AG09309 (cell line): ENCODE measurements around the gene ETV6.

ENCODE experiments used
- DNase-seq: peaks from one replicate; pipeline ENCODE4 v3.0.0-alpha.2; 2010; ENCODE audit warnings: low read depth
- H3K4me3 ChIP-seq: 2 replicates; pipeline ENCODE4 v1.5.1; 2011; ENCODE audit warnings: mild to moderate bottlenecking, low read depth, low read length, moderate library complexity; ENCODE audit not compliant: control insufficient read depth
- TF ChIP-seq, protein P1 (sequence below): IDR thresholded peaks from 2 replicates; pipeline ENCODE4 v1.5.1; 2011; ENCODE audit warnings: mild to moderate bottlenecking, low read depth, low read length, inconsistent platforms; ENCODE audit not compliant: insufficient read depth, control insufficient read depth; ENCODE audit errors: missing control alignments

ETV6 gene

DNA sequence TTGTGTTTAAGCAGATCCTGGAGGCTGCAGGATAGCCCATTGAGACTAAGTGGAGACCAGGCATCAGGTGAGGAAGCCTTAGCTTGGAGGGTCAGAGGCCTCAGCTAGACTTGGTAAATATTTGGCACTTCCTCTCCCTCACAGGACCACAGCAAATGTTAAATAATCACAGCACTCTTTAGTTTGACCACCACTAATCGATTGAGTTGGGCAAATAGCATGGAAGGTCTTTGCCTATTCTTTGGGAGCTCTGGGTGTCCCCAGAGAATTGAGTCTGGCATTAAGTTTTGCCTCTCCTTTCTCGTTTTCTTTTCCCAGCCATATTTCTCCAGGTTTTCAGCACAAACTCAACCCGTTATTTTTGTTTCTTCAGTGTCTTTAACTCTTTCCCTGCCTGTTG, 61.4 kb downstream of the ETV6 start:
- no peak for DNase-seq
- H3K4me3 ChIP-seq = no peak overlapping the region
- TF ChIP-seq, protein P1, sequence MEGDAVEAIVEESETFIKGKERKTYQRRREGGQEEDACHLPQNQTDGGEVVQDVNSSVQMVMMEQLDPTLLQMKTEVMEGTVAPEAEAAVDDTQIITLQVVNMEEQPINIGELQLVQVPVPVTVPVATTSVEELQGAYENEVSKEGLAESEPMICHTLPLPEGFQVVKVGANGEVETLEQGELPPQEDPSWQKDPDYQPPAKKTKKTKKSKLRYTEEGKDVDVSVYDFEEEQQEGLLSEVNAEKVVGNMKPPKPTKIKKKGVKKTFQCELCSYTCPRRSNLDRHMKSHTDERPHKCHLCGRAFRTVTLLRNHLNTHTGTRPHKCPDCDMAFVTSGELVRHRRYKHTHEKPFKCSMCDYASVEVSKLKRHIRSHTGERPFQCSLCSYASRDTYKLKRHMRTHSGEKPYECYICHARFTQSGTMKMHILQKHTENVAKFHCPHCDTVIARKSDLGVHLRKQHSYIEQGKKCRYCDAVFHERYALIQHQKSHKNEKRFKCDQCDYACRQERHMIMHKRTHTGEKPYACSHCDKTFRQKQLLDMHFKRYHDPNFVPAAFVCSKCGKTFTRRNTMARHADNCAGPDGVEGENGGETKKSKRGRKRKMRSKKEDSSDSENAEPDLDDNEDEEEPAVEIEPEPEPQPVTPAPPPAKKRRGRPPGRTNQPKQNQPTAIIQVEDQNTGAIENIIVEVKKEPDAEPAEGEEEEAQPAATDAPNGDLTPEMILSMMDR = no peak

DNA sequence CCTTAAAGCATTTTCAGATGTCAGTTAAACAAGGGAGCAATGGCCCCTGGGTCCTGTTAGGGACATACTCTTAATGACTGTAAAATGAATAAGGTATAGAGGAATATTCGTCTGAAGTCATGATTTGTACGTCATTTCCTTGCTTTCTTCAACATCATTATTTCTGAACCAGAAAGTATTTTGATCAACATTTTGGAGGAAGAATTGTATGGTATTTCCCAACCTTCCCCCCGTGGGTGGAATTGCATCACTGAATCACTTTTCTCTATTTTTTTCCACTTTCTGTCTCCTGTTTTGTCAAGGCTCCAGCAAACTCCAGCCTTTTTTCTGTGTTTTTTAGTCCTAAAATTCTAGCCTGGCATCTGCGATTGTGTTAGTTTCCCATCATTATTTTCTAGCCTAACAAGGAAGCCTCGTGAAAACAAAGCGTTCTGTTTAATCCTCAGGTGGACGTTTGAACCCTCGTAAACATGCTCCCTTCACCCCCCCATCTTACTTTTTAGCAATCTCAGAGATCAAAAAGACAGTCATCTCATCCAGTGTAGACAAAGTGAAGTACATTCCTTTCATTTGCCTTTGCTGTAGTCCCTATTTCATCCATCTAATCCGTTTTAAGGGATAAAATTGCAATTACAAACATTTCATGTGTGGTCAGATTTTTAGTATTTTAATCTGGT, 62.3 kb downstream of the ETV6 start:
- TF ChIP-seq, protein P1 = no peak
- no peak for DNase-seq
- H3K4me3 ChIP-seq = no peak overlapping the region

DNA sequence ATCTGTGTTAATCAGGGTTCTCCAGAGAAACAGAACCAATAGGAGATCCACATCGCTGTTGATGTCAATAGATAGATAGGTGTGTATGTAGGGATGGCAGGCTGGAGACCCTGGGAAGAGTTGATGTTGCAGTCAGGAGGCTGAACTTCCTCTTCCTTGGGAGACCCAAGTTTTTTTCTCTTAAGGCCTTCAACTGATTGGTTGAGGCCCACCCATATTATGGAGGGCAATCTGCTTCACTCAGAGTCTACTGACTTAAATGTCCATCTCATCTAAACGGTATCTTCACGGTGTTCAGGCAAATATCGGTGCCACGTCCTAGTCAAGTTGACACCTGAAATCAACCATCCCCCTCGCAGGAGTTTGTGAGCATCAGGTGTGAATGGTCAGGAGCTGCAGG, 63.0 kb downstream of the ETV6 start:
- DNase-seq = no peak
- TF ChIP-seq, protein P1 = no peak
- no peak overlapping the region for H3K4me3 ChIP-seq

DNA sequence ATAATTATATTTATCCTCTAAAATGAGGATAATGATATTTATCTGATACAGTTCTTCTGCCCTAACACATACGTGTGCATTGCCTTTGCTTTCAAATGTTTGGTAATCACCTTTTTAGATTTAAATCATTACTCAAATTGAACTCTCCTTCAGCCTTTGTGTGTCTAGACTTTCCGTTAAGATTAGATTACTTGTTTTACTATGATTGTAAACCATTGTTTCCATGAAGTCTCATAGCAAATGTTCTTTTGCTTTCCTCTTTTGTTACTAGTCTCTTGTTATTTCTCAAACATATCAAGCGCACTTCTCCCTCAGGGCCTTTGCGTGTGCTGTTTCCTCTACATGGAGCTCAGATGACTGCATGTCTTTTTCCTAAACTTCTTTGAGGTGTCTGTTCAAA, 63.7 kb downstream of the ETV6 start:
- TF ChIP-seq, protein P1 = no peak
- no peak overlapping the region for H3K4me3 ChIP-seq
- DNase-seq = no peak

DNA sequence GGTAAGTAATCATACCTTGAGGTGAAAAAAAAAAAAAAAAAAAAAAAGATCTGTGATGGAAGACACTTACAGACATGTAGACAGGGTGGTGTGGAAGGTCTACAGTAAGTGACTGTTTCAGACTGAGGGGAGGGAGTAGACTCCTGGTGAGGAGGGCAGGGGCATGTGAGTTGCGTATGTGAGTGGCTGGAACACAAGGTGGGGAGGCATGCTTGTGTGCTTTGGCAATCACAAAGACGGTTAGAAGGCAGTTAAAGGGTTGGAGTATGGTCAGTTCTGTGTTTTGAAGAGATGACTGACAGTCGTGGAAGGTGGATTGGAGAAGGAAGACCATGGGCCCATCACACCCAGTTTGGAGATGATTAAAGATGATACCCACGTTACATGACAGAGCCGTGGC, 65.2 kb downstream of the ETV6 start:
- TF ChIP-seq, protein P1 = no peak
- no peak overlapping the region for H3K4me3 ChIP-seq
- DNase-seq = no peak

DNA sequence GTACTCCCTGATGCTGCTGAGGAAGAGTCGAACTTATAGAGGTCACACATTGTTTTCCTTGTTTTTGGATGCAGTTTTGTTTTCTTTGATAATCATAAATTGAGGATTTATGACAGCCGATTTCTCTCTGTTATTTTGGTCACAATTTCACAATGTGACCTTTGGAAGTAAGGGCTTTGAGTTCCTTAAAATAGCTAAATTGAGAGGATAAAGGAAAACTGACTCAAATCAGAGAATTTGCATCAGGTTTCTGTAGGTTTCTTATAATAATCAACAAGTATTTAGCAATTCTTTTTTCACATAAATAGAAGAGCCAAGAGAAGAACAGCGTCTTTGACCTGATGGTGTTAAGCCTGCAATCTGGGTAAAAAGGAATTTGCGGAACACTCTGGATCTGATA, 66.1 kb downstream of the ETV6 start:
- no peak overlapping the region for H3K4me3 ChIP-seq
- TF ChIP-seq, protein P1 = no peak
- DNase-seq = no peak
